ENCODE data around the gene FAF2.

DNA sequence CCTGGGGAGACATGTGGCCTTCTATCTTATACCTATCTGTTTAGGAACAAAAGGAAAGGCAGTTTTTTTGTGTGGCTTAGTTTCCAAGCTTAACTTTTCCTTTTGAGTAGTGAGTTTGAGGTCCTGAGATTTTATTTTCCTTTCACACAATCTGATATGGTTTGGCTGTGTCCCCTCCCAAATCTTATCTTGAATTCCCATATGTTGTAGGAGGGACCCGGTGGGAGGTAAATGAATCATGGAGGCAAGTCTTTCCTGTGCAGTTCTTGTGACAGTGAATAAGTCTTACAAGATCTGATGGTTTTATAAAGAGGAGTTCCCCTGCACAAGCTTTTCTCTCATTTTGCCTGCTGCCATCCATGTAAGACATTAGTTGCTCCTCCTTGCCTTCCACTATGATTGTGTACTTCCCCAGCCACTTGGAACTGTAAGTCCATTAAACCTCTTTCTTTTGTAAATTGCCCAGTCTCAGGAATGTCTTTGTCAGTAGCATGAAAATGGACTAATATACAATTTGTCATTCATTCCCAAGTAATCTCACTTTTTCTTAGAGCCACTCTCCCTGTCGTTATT is 27.1 kb upstream of the FAF2 start:
- TF ChIP-seq, protein P1, sequence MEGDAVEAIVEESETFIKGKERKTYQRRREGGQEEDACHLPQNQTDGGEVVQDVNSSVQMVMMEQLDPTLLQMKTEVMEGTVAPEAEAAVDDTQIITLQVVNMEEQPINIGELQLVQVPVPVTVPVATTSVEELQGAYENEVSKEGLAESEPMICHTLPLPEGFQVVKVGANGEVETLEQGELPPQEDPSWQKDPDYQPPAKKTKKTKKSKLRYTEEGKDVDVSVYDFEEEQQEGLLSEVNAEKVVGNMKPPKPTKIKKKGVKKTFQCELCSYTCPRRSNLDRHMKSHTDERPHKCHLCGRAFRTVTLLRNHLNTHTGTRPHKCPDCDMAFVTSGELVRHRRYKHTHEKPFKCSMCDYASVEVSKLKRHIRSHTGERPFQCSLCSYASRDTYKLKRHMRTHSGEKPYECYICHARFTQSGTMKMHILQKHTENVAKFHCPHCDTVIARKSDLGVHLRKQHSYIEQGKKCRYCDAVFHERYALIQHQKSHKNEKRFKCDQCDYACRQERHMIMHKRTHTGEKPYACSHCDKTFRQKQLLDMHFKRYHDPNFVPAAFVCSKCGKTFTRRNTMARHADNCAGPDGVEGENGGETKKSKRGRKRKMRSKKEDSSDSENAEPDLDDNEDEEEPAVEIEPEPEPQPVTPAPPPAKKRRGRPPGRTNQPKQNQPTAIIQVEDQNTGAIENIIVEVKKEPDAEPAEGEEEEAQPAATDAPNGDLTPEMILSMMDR (IDR thresholded peaks at IDR 0.05), result no peak
- TF ChIP-seq POLR2AphosphoS5 (IDR thresholded peaks at IDR 0.05), result no peak

Data from gastroesophageal sphincter (tissue), 3 donors.